Right atrium auricular region (tissue), 2 donors: ENCODE measurements around the gene SPAG5. TPM values are rescaled to one million over a fixed set of nuclear protein-coding genes. Genes with fewer than 3 reads are reported as not detected.

Experiments
- DNase-seq: peaks from one replicate; pipeline ENCODE4 v3.0.0-alpha.2; 2019; ENCODE audit warnings: low spot score
- H3K27ac ChIP-seq, 2 donors: fragments of 200-600 bp; sonication (generic); 1 replicate in 1 of 2; 2 replicates in 1 of 2; pipeline ENCODE4 v1.5.1; 2016 to 2019
- H3K27me3 ChIP-seq, 2 donors: fragments of 200-600 bp; sonication (generic); one replicate each; pipeline versions ENCODE4 v1.5.1 to v1.6.0; 2017 to 2019
- H3K36me3 ChIP-seq: fragments of 200-600 bp; sonication (generic); one replicate; pipeline ENCODE4 v1.5.1; 2016
- H3K4me1 ChIP-seq, 2 donors: fragments of 200-600 bp; sonication (generic); one replicate each; pipeline versions ENCODE4 v1.5.1 to v1.6.0; 2017 to 2019
- H3K4me3 ChIP-seq, 2 donors: fragments of 200-600 bp; sonication (generic); 1 replicate in 1 of 2; 2 replicates in 1 of 2; pipeline ENCODE4 v1.5.1; 2017 to 2019; ENCODE audit warnings: mild to moderate bottlenecking in 1 of 2, moderate library complexity in 1 of 2
- H3K9me3 ChIP-seq, 2 donors: fragments of 200-600 bp; sonication (generic); one replicate each; pipeline ENCODE4 v1.5.1; 2019
- total RNA-seq, 2 donors: library from RNA; depleted of rRNA; stranded (reverse); fragments of >200 nt; gene quantifications; one replicate each; pipeline ENCODE4 v1.1.0, GENCODE V29; 2016
- TF ChIP-seq, protein P1 (sequence below), 2 donors: fragments of 200-600 bp; sonication (generic); IDR thresholded peaks; one replicate each; pipeline ENCODE4 v1.5.1; 2019; ENCODE audit warnings: antibody characterized with exemption in 2 of 2

The SPAG5 gene
- total RNA-seq, 2 donors from 2014 or later = 0.98 to 1.1 TPM

DNA sequence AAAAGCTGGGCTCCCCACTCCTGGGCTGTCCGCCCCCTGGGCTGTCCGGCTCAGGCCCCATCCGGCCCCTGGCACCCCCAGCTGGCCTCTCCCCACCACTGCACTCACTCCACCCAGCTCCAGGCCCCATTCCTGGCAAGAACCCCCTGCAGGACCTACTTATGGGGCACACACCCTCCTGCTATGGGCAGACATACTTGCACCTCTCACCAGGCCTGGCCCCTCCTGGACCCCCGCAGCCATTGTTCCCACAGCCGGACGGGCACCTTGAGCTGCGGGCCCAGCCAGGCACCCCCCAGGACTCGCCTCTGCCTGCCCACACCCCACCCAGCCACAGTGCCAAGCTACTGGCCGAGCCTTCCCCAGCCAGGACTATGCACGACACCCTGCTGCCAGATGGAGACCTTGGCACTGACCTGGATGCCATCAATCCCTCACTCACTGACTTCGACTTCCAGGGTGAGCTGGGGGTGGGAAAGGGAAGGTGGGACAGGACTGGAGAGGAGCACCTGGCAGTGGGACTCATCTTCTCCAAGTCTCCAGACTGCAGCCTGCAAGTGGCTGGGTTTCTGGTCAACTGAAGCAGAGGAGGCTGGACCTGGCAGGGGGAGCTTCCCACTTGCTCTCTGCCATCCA, 64.0 kb downstream of the SPAG5 start:
- Histone ChIP-seq H3K4me1 (no peaks in the 10 kb centered on the region), H3K36me3 (no peaks in the 10 kb centered on the region), H3K27me3 (no peaks in the 10 kb centered on the region), H3K9me3 (no peaks in the 10 kb centered on the region), H3K4me3 (no peak overlapping the region), H3K27ac (no peak overlapping the region)
- no peak for DNase-seq
- TF ChIP-seq, protein P1, sequence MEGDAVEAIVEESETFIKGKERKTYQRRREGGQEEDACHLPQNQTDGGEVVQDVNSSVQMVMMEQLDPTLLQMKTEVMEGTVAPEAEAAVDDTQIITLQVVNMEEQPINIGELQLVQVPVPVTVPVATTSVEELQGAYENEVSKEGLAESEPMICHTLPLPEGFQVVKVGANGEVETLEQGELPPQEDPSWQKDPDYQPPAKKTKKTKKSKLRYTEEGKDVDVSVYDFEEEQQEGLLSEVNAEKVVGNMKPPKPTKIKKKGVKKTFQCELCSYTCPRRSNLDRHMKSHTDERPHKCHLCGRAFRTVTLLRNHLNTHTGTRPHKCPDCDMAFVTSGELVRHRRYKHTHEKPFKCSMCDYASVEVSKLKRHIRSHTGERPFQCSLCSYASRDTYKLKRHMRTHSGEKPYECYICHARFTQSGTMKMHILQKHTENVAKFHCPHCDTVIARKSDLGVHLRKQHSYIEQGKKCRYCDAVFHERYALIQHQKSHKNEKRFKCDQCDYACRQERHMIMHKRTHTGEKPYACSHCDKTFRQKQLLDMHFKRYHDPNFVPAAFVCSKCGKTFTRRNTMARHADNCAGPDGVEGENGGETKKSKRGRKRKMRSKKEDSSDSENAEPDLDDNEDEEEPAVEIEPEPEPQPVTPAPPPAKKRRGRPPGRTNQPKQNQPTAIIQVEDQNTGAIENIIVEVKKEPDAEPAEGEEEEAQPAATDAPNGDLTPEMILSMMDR (IDR thresholded peaks at IDR 0.05) = no peak

DNA sequence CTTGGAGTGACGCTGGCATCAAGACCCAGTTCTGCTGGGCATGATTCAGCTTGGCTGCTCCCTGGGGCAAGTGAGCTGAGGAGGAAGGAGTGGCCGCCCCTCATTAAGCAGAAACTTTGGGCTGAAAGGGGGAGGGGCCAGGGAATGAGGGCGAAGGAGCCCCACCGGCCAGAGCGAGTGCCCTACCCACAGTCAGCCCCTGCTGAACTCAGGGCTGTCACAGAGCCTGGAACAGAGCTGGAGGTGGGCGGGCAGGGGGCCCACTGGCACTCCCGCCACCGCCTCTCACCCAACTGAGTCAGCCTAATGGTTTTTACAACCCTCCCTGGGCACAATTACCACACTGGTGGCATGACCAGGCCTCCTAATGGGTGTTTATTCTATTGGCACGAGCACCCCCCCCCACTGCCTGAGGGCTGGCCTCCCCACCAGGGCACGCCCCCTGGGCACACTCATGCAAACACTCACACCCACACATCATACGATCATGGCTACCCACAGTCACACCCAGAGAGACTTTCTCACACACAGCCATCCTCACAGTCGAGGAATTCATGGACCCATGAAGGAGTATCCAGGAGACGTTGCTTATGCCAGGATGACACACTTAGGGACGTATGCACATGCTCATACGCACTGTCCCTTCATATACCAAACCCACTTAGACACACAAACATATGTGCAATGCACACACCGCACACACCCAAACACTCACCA, 65.6 kb downstream of the SPAG5 start:
- TF ChIP-seq, protein P1 (IDR thresholded peaks at IDR 0.05) = no peak
- no peaks in the 10 kb centered on the region for H3K4me1 ChIP-seq
- DNase-seq = no peak
- no peak overlapping the region for H3K4me3 ChIP-seq
- H3K27me3 ChIP-seq = no peaks in the 10 kb centered on the region
- no peaks in the 10 kb centered on the region for H3K9me3 ChIP-seq
- no peaks in the 10 kb centered on the region for H3K36me3 ChIP-seq
- H3K27ac ChIP-seq = no peak overlapping the region

DNA sequence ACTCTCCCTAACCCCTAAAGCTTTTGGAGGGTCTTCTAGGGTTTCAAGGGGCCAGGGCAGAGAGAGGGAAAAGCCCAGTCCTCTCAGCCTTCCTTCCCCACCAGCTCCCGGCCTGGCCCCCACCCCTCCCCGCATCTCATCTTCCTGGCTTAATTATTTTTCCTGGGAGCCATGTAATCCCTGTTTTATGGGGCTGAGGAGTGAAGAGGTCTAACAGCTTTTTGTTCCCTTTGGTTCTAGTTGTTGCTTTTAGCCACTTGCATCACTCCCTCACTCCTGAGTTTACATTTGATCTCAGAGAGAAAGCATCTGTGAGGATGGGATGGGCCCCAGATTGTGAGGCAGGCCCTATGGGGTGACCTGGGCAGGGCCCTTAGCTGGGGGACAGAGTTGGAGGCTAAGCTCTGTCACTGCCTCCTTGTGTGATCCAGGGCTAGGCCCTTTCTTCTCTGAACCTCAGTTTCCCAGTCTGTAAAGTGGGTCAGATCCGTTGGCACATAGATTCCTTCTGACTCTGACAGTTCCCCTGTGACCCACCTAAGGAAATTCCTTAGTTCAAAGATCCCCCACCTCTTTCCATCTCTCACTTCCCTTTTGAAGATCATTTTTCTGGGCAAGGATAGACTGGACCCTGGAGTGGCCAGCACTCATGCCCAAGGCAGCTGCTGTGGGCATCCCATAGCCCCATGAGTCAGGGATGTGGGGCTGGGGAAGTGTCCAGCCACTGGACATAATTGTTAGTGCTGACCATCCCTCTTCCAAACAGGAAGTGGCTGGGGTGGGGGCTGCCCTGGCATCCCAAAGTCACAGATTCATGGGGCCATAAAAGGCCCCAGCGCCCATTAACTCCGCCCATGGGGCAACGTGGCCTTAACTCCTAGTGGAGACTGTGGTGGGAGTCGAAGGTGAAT, 66.5 kb downstream of the SPAG5 start:
- Histone ChIP-seq H3K4me3 (no peak overlapping the region), H3K9me3 (no peaks in the 10 kb centered on the region), H3K36me3 (no peaks in the 10 kb centered on the region), H3K27ac (no peak overlapping the region), H3K27me3 (no peaks in the 10 kb centered on the region), H3K4me1 (no peaks in the 10 kb centered on the region)
- DNase-seq = no peak
- TF ChIP-seq, protein P1 (IDR thresholded peaks at IDR 0.05) = no peak

GRCh38 chr17:28530926-28531325, 67.9 kb downstream of the SPAG5 start:
- TF ChIP-seq, protein P1 (IDR thresholded peaks at IDR 0.05) = no peak
- no peak for DNase-seq
- no peaks in the 10 kb centered on the region for H3K27me3 ChIP-seq
- H3K4me3 ChIP-seq = no peak overlapping the region
- H3K4me1 ChIP-seq = no peaks in the 10 kb centered on the region
- no peaks in the 10 kb centered on the region for H3K9me3 ChIP-seq
- no peak overlapping the region for H3K27ac ChIP-seq
- H3K36me3 ChIP-seq = no peaks in the 10 kb centered on the region

DNA sequence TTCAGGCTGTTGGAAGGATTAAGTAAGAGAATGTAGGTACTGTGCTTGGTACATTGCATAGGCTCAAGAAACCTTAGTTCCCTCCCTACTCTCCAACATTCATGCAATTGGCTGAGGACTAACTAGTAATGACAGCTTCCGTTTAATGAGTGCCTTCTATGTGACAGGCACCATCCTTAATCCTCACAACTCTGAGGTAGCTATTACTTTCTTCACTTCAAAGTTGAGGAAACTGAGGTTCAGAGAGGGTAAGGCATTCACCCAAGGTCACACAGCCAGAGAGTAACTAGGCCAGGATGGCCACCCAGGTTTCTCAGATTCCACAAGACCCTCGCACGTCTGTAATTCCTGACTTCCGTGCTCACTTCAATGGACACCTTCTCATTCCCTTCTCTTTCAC, 68.6 kb downstream of the SPAG5 start:
- Histone ChIP-seq H3K9me3 (no peaks in the 10 kb centered on the region), H3K4me1 (no peaks in the 10 kb centered on the region), H3K27ac (no peak overlapping the region), H3K27me3 (no peaks in the 10 kb centered on the region), H3K4me3 (no peak overlapping the region), H3K36me3 (no peaks in the 10 kb centered on the region)
- no peak for DNase-seq
- TF ChIP-seq, protein P1 (IDR thresholded peaks at IDR 0.05) = no peak
